Activated T-cell treated with anti-CD3 and anti-CD28 coated beads, Interleukin-2, amount 50 U/mL, for 1 hour (primary cell): ENCODE results near the gene BRMS1.

ENCODE experiments used
- DNase-seq: peaks from one replicate; pipeline ENCODE4 v3.0.0-alpha.2; 2020

BRMS1 gene

GRCh38 chr11:66336234-66337102, 8.4 kb downstream of the BRMS1 start, which contains the start of gene RIN1:
TSS of gene RIN1 (minus strand) at chr11:66336434. CDS start at chr11:66336402, 32 bp downstream.
- DNase-seq, result peak; percentile 52

DNA sequence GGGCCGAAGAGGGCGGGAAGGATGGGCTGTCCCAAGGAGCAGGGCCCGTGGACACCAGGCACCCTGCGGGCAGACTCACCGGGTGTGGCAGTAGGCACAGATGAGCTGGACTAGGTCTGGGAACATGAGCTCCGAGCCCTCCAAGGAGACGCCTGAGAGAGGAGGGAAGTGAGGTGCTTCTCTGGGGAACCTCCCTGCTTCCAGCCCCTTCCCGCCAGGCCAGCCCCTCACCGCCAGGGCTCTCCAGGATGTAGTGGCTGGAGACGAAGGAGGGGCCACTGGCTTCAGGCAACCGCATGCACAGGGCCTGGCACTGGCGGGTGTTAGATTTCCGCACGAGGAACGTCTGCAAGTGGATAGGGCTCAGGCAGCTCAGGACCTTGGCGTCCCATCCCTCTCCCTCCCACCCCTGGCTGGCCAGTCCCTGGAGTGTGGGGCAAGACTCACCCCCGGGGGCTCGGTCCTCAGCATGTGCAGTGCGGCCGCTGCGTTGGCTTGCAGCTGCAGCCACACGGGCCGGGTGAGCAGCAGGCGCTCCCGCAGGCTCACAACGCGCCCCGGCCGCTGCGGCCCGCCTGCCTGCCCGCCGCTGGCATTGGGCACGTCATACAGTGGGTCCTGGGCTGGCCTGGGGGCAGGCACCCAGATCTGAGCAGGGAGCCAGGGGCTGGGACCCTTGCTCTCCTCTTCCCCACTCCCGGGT, 9.2 kb downstream of the BRMS1 start:
- peak; percentile 21 for DNase-seq

DNA sequence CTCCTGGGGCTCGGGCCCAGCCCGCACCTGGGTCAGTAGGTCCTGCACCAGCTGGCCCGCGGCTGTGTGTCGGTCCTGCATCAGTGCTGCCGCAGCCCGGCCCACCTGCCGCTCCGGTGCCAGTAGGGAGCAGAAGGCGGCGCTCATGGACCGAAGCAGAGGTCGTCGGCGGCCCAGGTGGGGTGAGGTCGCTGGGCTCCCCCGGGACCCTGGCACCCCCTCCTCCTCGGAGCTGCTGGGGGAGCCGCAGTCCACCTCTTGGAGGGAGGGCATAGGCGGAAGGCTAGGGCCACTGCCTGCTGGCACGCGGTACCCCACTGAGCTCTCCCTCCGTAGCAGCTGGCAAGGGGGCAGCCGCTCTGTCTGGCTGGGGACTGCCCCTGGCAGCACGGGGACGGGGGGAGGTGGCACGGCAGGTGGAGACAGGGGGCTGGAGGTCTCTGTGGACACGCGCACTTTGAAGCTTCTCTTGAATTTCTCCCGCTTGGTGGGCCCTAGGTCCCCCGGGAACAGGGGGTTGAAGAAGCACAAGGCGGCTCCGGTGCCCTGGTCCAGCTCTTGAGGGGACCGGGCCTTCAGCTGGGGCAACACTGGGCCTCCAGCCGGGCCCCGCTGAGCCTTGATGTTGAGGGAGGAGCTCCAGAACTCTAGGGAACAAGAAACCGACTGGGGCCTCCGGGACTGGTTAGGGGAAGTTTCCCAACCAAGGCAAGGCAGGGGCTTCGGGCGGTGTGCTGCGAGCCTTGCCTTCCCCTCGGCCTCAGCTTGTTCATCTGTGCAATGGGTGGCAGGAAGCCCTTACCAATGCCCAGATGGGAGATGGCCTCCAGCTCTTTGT, 10.1 kb downstream of the BRMS1 start:
- DNase-seq, result no peak

DNA sequence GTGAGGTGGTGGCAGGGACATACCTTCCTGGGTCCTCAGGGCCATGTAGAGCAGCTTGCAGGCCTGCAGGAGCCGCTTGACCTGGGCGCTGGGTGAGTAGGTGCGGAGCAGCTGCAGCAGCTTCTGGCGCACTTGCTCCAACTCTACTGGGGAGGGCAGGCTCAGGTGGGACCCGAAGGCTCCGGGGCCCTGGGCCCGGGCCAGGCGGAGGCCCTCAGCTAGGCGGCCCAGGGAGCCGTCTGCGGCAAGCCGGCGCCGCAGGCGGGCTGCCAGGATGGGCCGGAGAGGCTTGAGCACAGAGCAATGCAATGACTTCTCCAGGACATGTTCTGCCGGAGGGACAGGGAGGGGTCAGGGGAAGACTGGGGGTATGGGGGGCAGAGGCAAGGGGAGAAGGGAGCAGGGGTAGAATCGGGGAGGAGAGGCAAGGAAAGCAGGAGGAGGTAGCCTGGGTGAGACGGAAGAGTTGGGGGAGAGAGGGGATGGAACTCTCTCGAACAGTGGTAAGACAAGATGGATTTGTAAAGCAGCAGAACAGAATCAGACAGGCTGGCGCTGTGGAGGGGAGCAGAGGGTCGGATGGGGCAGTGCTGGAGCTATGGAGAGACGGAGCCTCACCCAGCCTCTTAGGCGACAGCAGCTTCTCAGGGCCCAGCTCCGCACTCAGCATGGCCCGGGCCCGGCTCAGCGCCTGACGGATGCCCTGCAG, 10.9 kb downstream of the BRMS1 start:
- peak; percentile 11 for DNase-seq

GRCh38 chr11:66333220-66333877, 11.6 kb downstream of the BRMS1 start:
- DNase-seq, result no peak

DNA sequence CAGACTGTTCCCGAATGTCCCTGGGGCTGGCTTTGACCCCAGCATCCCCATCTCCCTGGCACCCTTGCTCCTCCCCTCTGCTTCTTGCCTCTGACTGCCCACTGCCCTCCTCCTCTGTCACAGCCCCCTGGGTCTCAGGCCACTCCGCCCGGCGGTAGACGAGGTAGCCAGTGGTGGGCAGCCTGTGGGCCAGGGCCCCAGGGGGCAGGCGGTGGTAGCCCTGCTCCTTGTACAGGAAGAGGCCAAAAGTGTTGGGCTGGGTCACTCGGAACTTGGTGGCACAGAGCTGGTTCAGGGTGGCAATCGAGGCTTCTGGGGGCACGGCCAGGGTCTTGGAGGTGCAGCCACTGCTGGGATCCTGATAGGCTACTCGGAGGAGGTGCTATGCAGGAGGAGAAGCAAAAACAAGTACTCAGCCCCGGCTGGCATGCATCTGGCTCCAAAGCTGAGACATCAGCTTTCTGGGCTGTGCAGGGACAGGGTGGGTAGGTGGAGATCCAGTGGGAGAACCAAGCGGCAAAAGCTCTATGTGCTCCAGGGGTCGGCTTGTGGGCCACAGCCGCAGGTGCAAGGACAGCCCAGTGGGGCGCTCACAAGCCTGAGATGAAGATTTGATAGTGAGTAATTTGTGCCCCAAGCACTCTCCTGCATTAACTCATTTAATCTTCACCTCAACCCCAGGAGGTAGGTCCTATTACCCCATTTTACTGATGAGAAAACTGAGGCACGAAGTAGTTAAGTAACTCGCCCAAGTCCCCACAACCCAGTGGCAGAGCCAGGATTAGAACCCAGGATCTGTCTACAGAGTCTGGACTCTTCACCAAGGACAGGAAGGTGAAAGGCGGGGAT, 12.3 kb downstream of the BRMS1 start:
- DNase-seq, result no peak

GRCh38 chr11:66331542-66332370, 13.1 kb downstream of the BRMS1 start:
- no peak for DNase-seq

DNA sequence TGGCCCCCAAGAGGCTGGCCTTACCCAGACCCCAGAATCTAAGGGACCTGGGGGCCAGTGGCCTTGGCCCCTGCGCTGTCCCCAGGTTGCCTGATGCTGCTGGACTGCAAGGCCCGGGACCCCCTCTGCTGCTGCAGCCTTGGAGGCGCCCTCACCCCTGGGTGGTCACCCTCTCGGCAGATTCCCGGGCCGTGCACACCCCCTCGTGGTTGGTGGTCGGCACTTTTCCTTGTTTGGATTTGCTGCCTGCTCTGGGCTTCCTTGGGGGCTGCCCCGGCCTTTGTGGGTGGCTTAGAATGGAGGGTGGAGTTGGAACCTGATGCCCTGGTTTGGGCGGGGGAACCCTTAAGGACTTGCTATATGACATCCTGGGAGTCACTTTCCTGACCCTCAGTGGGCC, 14.0 kb downstream of the BRMS1 start:
- DNase-seq, result no peak

DNA sequence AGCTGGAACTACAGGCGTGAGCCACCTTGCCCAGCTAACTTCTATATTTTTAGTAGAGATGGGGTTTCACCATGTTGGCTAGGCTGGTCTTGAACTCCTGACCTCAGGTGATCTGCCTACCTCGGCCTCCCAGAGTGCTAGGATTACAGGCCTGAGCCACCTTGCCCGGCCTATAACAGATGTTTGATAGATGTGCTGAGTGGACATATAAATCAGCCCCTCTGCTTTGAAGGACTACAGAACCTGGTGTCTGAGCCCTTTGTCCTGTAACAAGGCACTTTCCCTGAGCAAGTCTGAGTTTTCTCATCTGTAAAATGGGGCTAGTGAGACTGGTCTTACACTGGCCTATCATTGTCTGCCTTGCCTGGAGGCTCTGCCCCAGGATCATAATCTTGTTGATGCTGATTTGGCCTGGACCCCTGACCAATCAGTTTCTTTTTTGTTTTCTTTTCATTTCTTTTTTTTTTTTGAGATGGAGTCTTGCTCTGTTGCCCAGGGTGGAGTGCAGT, 15.7 kb downstream of the BRMS1 start:
- DNase-seq, result no peak

GRCh38 chr11:66328302-66329144, 16.4 kb downstream of the BRMS1 start:
- DNase-seq, result peak; percentile 85

- DNase-seq, result no peak
Measured at GRCh38 chr11:66328031-66328301, 16.9 kb downstream of the BRMS1 start.

- no peak for DNase-seq
Measured at GRCh38 chr11:66327171-66328030, 17.5 kb downstream of the BRMS1 start.

- DNase-seq, result peak; percentile 38
Measured at GRCh38 chr11:66326261-66327111, 18.4 kb downstream of the BRMS1 start.

GRCh38 chr11:66325263-66325671, 19.6 kb downstream of the BRMS1 start:
- DNase-seq, result no peak

DNA sequence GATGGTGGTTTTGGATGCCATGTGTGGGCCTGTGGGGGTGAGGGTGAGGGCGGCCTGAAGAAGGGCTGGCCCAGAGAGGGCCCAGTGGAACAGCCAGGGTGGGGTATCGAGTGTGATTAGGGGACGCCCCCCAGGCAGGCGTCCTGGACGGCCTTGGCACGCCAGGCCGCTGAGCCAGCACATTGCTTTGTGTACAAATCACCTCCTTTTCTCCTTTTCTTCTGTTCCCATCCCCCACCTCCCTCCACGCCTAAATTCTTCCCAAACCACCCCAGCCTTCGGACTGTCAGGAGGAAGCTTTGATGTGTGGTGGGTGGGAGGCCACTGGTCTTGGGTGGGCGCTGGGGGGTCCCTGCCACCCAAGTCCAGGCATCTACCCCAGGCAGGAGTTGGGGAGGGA, 20.2 kb downstream of the BRMS1 start:
- DNase-seq, result no peak

DNA sequence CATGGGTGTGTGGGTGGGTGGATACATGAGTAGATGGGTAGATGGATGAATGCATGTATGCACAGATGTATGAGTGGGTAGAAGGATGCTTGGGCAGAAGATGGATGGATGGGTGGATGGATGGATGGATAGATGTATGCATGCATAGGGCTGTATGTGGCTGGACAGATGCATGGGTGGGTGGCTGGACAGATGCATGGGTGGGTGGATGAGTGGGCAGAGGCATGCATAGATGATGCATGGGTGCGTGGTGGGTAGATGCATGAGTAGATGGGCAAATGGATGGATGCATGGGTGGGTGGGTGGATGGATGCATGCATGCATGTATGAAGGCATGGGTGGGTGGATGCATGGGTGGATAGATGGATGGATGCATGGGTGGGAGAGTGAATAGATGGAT, 21.2 kb downstream of the BRMS1 start:
- no peak for DNase-seq
